Thyroid gland (tissue), 4 donors: ENCODE measurements around the gene KLF14. TPM values are rescaled to one million over a fixed set of nuclear protein-coding genes. Genes with fewer than 3 reads are reported as not detected.

ENCODE experiments used
- DNase-seq, 2 donors: peaks; one replicate each; pipeline ENCODE4 v3.0.0-alpha.2; 2019
- H3K27ac ChIP-seq, 3 donors: fragments of 200-600 bp; sonication (generic); 1 replicate in 2 of 3; 2 replicates in 1 of 3; pipeline ENCODE4 v1.5.1; 2016 to 2019; ENCODE audit warnings: mild to moderate bottlenecking in 1 of 3, moderate library complexity in 1 of 3
- H3K27me3 ChIP-seq: fragments of 200-600 bp; sonication (generic); one replicate; pipeline ENCODE4 v1.5.1; 2019
- H3K36me3 ChIP-seq, 2 donors: fragments of 200-600 bp; sonication (generic); one replicate each; pipeline ENCODE4 v1.5.1; 2016 to 2019
- H3K4me1 ChIP-seq, 2 donors: fragments of 200-600 bp; sonication (generic); one replicate each; pipeline ENCODE4 v1.5.1; 2017 to 2019
- H3K4me3 ChIP-seq, 3 donors: fragments of 200-600 bp; sonication (generic); replicated peaks in 1 of 3; 1 replicate in 2 of 3; 2 replicates in 1 of 3; pipeline ENCODE4 v1.5.1; 2016; ENCODE audit warnings: mild to moderate bottlenecking in 1 of 3
- H3K9me3 ChIP-seq: fragments of 200-600 bp; sonication (generic); one replicate; pipeline ENCODE4 v1.5.1; 2017
- CTCF ChIP-seq, 6 experiments: fragments of 200-600 bp in 3 of 6; fragments of 450-650 bp in 3 of 6; sonication (generic) in 3 of 6; IDR thresholded peaks; one replicate each; pipeline ENCODE4 v1.5.1; 2016 to 2019; ENCODE audit warnings: antibody characterized with exemption in 6 of 6, mild to moderate bottlenecking in 2 of 6, inconsistent platforms in 1 of 6, moderate library complexity in 1 of 6
- POLR2A ChIP-seq, 2 donors: fragments of 450-650 bp; IDR thresholded peaks; one replicate each; pipeline ENCODE4 v1.6.1; 2017; ENCODE audit warnings: antibody characterized with exemption in 2 of 2, mild to moderate bottlenecking in 2 of 2, moderate library complexity in 1 of 2
- WGBS, 2 donors: methylation state at CpG; one replicate each; pipeline ENCODE4 v1.1.5; 2017; 5-methylcytosine and 5-hydroxymethylcytosine counted together
- intact Hi-C: fragments of 100-400 bp; cut with DNase I; formaldehyde crosslinking; loops from one replicate; pipeline ENCODE4 v1.15.1; 2023
- total RNA-seq, 4 donors: library from RNA; depleted of rRNA; stranded (reverse); fragments of >200 nt; gene quantifications; one replicate each; pipeline ENCODE4 v1.2.3, GENCODE V29; 2016

The KLF14 gene
- total RNA-seq, 4 donors from 2014 or later = not detected

- 16 to 17% methylated on average over 32 to 36 of the region's 100 CpGs for WGBS, 2 donors
- H3K4me3 ChIP-seq = no peak overlapping the region
- no peaks in the 10 kb centered on the region for H3K36me3 ChIP-seq
- peaks cover 3 to 7% of the 10 kb centered on the region in 2 donors for H3K4me1 ChIP-seq
- no peak overlapping the region for H3K27ac ChIP-seq
- intact Hi-C loops = no loop called here
- H3K27me3 ChIP-seq = peaks cover 10% of the 10 kb centered on the region
- H3K9me3 ChIP-seq = peaks cover 8% of the 10 kb centered on the region
- peak in 1 of 2 donors; percentile 2 for DNase-seq
- TF ChIP-seq POLR2A (IDR thresholded peaks at IDR 0.05) = no peak
- TF ChIP-seq CTCF (IDR thresholded peaks at IDR 0.05) = no peak
Measured at GRCh38 chr7:130732980-130733930, 752 bp downstream of the KLF14 start.

GRCh38 chr7:130723784-130724183 is 10.2 kb downstream of the KLF14 start:
- no peaks in the 10 kb centered on the region for H3K4me1 ChIP-seq
- no peak overlapping the region for H3K27ac ChIP-seq
- no peaks in the 10 kb centered on the region for H3K9me3 ChIP-seq
- no peak for DNase-seq
- no peak overlapping the region for H3K4me3 ChIP-seq
- TF ChIP-seq CTCF (IDR thresholded peaks at IDR 0.05) (no peak), POLR2A (IDR thresholded peaks at IDR 0.05) (no peak)
- no peaks in the 10 kb centered on the region for H3K36me3 ChIP-seq
- 79 to 80% methylated on average over 4 of the region's 4 CpGs for WGBS, 2 donors
- intact Hi-C loops = no loop called here
- no peaks in the 10 kb centered on the region for H3K27me3 ChIP-seq

- Histone ChIP-seq H3K4me3 (no peak overlapping the region), H3K27me3 (no peaks in the 10 kb centered on the region), H3K9me3 (no peaks in the 10 kb centered on the region), H3K27ac (no peak overlapping the region), H3K4me1 (no peaks in the 10 kb centered on the region), H3K36me3 (no peaks in the 10 kb centered on the region)
- WGBS, 2 donors = 20 to 21% methylated on average over 5 of the region's 5 CpGs
- DNase-seq = peak; percentile 63 to 77
- peak in 4 of 6 experiments; percentile 22 to 57 (median 55) for TF ChIP-seq CTCF (IDR thresholded peaks at IDR 0.05)
- TF ChIP-seq POLR2A (IDR thresholded peaks at IDR 0.05) = no peak
- intact Hi-C loops = no loop called here
Measured at GRCh38 chr7:130721486-130722277, 12.3 kb downstream of the KLF14 start.

GRCh38 chr7:130719541-130719940 is 14.5 kb downstream of the KLF14 start:
- H3K4me1 ChIP-seq = no peaks in the 10 kb centered on the region
- H3K27me3 ChIP-seq = no peaks in the 10 kb centered on the region
- no peak for DNase-seq
- H3K27ac ChIP-seq = no peak overlapping the region
- no peaks in the 10 kb centered on the region for H3K9me3 ChIP-seq
- intact Hi-C loops = no loop called here
- H3K4me3 ChIP-seq = no peak overlapping the region
- no peaks in the 10 kb centered on the region for H3K36me3 ChIP-seq
- 84 to 87% methylated on average over 2 of the region's 2 CpGs for WGBS, 2 donors
- TF ChIP-seq CTCF (IDR thresholded peaks at IDR 0.05) (no peak), POLR2A (IDR thresholded peaks at IDR 0.05) (no peak)
